Mucosa of descending colon (tissue), 3 donors: ENCODE data around the gene LAMP5. TPM values are rescaled to one million over a fixed set of nuclear protein-coding genes. Genes with fewer than 3 reads are reported as not detected.

Experiments
- ATAC-seq: fragments of 200-7000 bp; cut with Tn5 transposase; one replicate; pipeline ENCODE4 v1.9.1; 2020; ENCODE audit warnings: mild to moderate bottlenecking, moderate library complexity
- DNase-seq, 3 donors: peaks; one replicate each; pipeline ENCODE4 v3.0.0-alpha.2; 2020
- H3K36me3 ChIP-seq: fragments of 200-600 bp; one replicate; pipeline ENCODE4 v1.8.0; 2021; ENCODE audit warnings: low read depth, mild to moderate bottlenecking
- H3K4me1 ChIP-seq: fragments of 200-600 bp; one replicate; pipeline ENCODE4 v1.8.0; 2021; ENCODE audit warnings: low read depth, mild to moderate bottlenecking
- H3K4me3 ChIP-seq: fragments of 200-600 bp; one replicate; pipeline ENCODE4 v1.8.0; 2021; ENCODE audit warnings: mild to moderate bottlenecking
- H3K9me3 ChIP-seq: fragments of 200-600 bp; one replicate; pipeline ENCODE4 v1.8.0; 2021; ENCODE audit warnings: mild to moderate bottlenecking
- CTCF ChIP-seq: fragments of 200-600 bp; IDR thresholded peaks from one replicate; pipeline ENCODE4 v1.8.0; 2022; ENCODE audit warnings: antibody characterized with exemption, mild to moderate bottlenecking
- intact Hi-C, 2 donors: fragments of 100-400 bp; cut with DNase I in 1 of 2; cut with micrococcal nuclease in 1 of 2; formaldehyde crosslinking; loops; one replicate each; pipeline versions ENCODE4 v1.11.0 to v1.11.1; 2022; cut with DNase I, micrococcal nuclease
- total RNA-seq, 3 donors: library from RNA; stranded (reverse); fragmentation: NEBNext Ultra II Directional in 2 of 3; extraction: Animal tissue kit (Norgen Biotek cat#: 25700) in 2 of 3; gene quantifications; one replicate each; pipeline versions ENCODE4 v1.2.1 to v1.2.4, GENCODE V29; 2021 to 2023
- donor health status: DM: no; HTN: no; CAD: no; lungs with moderate emphysema.
- donor health status: DM: no; HTN: no; CAD: no.
- donor health status: DM: no; HTN: yes; CAD: no.

Gene LAMP5
- total RNA-seq, 3 donors from 2014 or later: 0.31 to 0.51 TPM; not detected in 1

DNA sequence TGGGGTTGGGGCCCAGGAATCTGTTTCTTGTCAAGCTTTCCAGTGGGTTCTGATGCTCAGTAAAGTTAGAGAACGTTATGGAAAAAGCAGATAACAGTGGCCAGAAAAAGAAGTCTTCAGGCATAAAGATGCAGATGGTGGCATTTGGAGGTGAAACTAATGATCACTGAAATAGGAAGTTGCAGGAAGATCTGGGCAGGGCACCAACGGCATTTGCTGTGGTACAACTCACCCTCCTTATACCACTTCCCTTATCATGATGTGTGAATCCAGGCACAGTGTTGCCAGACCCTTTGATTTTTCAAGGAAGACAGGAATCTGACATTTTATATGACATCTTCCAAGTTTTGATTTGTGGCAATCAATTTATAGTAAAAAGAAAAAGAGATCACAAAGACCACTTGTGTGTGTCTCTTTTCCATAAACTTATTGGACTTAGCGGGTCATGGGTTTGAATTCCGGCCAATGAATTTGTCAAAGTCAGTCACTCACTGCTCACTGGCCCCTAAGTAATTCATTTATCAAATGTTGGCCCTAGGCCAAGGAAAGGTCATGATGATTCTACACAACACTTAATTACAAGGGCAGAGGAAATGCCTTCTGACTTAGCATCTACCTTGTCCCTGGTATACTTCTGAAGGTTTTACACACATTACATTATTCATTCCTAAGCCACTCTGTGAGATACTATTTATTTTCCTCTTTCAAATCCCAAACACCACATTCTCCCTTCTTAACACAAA is 37.6 kb downstream of the LAMP5 start:
- Histone ChIP-seq H3K4me3 (no peak overlapping the region), H3K36me3 (no peaks in the 10 kb centered on the region), H3K4me1 (no peaks in the 10 kb centered on the region), H3K9me3 (no peaks in the 10 kb centered on the region)
- no peak for DNase-seq
- intact Hi-C loops: no loop called here
- no peak for ATAC-seq
- TF ChIP-seq CTCF: no peak

DNA sequence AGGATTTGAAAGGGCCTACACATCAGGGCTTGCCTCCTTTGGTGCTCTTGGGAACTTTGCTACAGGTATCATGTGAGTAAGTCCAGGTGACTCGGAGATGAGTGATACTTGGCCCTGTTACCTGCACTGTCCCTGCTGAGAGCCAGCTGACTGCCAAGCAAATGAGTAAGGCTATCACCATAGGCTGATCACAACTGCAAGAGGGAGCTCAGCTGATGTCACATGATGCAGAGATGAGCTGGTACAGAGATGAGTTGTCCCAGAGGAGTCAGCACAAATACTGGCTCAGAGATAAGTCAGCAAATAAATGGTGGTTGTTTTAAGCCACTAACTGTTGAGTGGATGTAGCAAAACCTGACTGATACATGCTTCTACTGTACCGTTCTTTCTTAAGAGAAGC is 41.4 kb downstream of the LAMP5 start:
- DNase-seq (no peak), ATAC-seq (no peak)
- Histone ChIP-seq H3K9me3 (no peaks in the 10 kb centered on the region), H3K36me3 (no peaks in the 10 kb centered on the region), H3K4me1 (no peaks in the 10 kb centered on the region), H3K4me3 (no peak overlapping the region)
- intact Hi-C loops: no loop called here
- no peak for TF ChIP-seq CTCF

DNA sequence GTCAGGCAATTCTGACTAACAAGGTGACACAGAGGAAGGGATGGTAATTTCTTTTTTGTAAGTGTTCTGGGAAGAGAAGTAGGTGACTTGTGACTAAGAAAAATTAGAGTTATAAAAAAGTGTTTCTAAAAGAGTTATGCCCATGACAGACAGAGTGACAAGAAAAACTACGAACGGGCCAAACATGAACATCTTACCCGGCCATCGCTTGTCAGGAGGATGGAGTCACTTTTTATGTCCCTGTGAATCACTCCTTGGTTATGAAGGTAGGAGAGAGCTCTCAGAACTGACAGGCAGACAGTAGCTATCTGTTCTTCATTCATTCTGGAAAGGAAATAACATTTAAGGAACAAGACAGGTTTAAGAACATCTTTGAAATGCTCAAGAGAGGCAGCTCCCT is 43.0 kb downstream of the LAMP5 start:
- TF ChIP-seq CTCF: no peak
- Histone ChIP-seq H3K4me3 (no peak overlapping the region), H3K9me3 (no peaks in the 10 kb centered on the region), H3K4me1 (no peaks in the 10 kb centered on the region), H3K36me3 (no peaks in the 10 kb centered on the region)
- intact Hi-C loops: no loop called here
- ATAC-seq (no peak), DNase-seq (no peak)

- no peak overlapping the region for H3K4me3 ChIP-seq
- H3K4me1 ChIP-seq: no peaks in the 10 kb centered on the region
- DNase-seq (no peak), ATAC-seq (no peak)
- no peak for TF ChIP-seq CTCF
- no peaks in the 10 kb centered on the region for H3K9me3 ChIP-seq
- H3K36me3 ChIP-seq: no peaks in the 10 kb centered on the region
- intact Hi-C loops: no loop called here
These were observed 51.6 kb downstream of the LAMP5 start for GRCh38 chr20:9565910-9566550.

DNA sequence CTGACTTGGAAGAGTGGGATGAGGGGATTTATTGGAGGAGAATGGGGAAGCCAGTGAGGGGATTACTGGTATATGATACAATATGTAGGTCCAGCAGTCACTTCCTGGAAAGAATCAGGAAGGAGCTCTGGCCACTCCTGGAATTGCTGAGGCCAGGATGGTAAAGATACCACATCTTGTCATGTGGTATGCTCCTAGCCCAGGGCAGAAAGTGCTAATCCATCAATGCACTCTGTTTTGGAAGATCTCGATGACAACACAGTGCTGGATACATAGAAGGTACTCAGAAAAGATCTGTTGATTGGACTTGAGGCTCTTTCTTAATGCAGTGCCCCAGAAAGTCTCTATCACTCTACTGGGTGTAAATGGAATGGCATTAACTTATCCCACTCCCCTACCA is 52.6 kb downstream of the LAMP5 start:
- no peak overlapping the region for H3K4me3 ChIP-seq
- no peaks in the 10 kb centered on the region for H3K36me3 ChIP-seq
- ATAC-seq (no peak), DNase-seq (no peak)
- H3K4me1 ChIP-seq: no peaks in the 10 kb centered on the region
- no peaks in the 10 kb centered on the region for H3K9me3 ChIP-seq
- TF ChIP-seq CTCF: no peak
- intact Hi-C loops: no loop called here
